ENCODE measurements around the gene RASSF5. TPM values are rescaled to one million over a fixed set of nuclear protein-coding genes. Genes with fewer than 3 reads are reported as not detected.
A peak's percentile ranks its signal among the peaks of the same experiment; 100 is the strongest.

RASSF5 gene
- total RNA-seq, 3 donors from 2014 or later, result 11.0 to 17.0 (median 11.1) TPM

DNA sequence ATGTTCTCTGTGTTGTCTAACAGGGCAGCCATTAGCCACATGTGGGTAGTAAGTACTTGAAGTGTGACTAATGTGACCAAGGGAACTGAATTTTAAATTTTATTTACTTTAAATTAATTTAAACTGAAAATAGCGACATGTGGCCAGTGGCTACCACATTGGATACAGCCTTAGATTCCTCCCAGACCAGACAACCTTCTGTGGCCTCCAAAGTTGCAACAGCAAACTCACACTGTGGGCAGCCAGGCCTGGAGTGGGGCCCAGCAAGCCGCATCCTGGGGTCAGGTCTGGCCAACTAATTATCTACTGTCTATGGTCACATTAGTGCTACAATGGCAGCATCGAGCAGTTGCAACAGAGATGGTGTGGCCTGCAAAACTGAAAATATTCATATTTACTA, 93.2 kb downstream of the RASSF5 start:
- intact Hi-C loops (cut with DNase I; ENCODE audit: low total_unique reads), result no loop called here

DNA sequence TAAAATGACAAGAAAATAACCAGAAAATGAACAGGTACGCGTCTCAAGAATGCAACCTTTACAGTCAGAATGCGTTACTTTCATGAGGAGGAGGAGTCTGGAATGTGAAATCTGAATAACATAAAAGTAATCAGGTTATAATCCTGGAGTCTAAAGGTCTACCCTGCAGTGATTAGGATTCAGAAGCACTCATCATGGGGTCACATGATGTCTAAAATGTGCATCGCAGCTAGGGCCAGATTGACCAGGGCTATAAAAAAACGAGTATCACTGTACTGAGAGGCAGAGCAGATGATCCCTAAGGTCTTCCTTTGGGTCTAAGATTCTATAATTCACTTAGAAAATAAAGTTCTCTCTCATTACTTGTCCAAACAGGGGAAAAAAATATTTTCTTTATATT, 97.5 kb downstream of the RASSF5 start:
- no peaks in the 10 kb centered on the region for H3K4me1 ChIP-seq
- H3K36me3 ChIP-seq, result no peaks in the 10 kb centered on the region
- TF ChIP-seq POLR2AphosphoS5 (IDR thresholded peaks at IDR 0.05) (no peak), POLR2A (IDR thresholded peaks at IDR 0.05) (no peak)
- TF ChIP-seq, protein P1, sequence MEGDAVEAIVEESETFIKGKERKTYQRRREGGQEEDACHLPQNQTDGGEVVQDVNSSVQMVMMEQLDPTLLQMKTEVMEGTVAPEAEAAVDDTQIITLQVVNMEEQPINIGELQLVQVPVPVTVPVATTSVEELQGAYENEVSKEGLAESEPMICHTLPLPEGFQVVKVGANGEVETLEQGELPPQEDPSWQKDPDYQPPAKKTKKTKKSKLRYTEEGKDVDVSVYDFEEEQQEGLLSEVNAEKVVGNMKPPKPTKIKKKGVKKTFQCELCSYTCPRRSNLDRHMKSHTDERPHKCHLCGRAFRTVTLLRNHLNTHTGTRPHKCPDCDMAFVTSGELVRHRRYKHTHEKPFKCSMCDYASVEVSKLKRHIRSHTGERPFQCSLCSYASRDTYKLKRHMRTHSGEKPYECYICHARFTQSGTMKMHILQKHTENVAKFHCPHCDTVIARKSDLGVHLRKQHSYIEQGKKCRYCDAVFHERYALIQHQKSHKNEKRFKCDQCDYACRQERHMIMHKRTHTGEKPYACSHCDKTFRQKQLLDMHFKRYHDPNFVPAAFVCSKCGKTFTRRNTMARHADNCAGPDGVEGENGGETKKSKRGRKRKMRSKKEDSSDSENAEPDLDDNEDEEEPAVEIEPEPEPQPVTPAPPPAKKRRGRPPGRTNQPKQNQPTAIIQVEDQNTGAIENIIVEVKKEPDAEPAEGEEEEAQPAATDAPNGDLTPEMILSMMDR (IDR thresholded peaks at IDR 0.05), result no peak
- no peak overlapping the region for H3K4me3 ChIP-seq
- H3K27ac ChIP-seq, result no peak overlapping the region
- no peak for DNase-seq (ENCODE audit: low spot score in 2 of 2)
- no peaks in the 10 kb centered on the region for H3K27me3 ChIP-seq
- intact Hi-C loops (cut with DNase I; ENCODE audit: low total_unique reads), result loop anchor here (1.0 kb wide), 1 partner anchor 27 kb away; no protein-coding TSS in a partner anchor
- no peaks in the 10 kb centered on the region for H3K9me3 ChIP-seq

More for the DNA sequence above, 93.2 kb downstream of the RASSF5 start:
- Histone ChIP-seq H3K4me1 (no peaks in the 10 kb centered on the region), H3K27me3 (no peaks in the 10 kb centered on the region), H3K27ac (no peak overlapping the region), H3K4me3 (no peak overlapping the region), H3K36me3 (peaks cover 9% of the 10 kb centered on the region), H3K9me3 (no peaks in the 10 kb centered on the region)
- DNase-seq (ENCODE audit: low spot score in 2 of 2), result no peak
- TF ChIP-seq POLR2AphosphoS5 (IDR thresholded peaks at IDR 0.05) (no peak), POLR2A (IDR thresholded peaks at IDR 0.05) (no peak)
- TF ChIP-seq, protein P1 (IDR thresholded peaks at IDR 0.05), result no peak

DNA sequence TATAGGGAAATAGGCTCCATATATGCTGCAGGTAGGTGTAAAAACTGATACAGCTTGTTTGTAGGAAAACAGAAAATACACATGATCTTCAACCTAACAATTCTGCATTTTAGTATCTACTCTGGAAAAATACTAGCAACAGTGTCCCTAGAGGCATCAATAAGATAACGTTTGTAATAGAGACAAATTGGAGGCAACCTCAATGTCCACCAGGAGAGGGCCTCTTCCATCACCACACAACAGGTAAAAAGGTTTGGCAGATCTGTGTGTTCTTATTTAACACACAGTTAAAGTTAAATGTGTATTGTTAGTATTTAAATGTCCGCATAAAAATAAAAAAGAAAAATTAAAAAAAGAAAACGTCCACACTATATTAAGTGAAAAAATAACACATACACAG, 99.5 kb downstream of the RASSF5 start:
- no peaks in the 10 kb centered on the region for H3K36me3 ChIP-seq
- H3K27ac ChIP-seq, result no peak overlapping the region
- intact Hi-C loops (cut with DNase I; ENCODE audit: low total_unique reads), result no loop called here

DNA sequence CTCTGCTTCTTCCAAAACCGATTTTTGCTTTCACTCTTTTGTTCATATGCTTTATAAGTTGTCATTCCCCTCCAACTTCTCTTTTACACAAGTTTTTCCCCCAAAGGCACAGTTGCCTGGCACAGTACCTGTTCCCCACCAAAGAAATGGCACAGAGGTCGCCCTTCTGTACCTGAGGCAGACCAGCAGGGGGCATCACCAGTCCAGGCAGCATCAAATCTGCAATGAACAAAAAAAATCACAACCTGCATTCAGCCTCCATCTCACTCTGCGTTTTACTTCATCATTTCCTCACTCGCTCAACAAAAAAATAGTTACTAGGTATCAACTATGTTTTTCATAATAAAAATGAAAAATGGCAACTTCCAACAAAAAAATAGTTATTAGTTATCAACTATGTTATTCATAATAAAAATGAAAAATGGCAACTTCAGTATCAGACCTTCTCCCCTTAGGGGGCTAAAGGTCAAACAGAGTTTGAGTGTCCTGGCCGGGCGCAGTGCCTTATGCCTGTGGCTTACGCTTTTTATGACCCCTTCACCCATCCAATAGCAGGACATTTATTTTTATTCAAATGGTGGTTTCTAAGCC, 100.9 kb downstream of the RASSF5 start:
- Histone ChIP-seq H3K4me1 (no peaks in the 10 kb centered on the region), H3K36me3 (no peaks in the 10 kb centered on the region), H3K27me3 (no peaks in the 10 kb centered on the region), H3K4me3 (no peak overlapping the region), H3K27ac (no peak overlapping the region), H3K9me3 (no peaks in the 10 kb centered on the region)
- DNase-seq (ENCODE audit: low spot score in 2 of 2), result no peak
- TF ChIP-seq POLR2AphosphoS5 (IDR thresholded peaks at IDR 0.05) (peak in 1 of 3 donors; percentile 27), POLR2A (IDR thresholded peaks at IDR 0.05) (no peak)
- TF ChIP-seq, protein P1 (IDR thresholded peaks at IDR 0.05), result peak in 2 of 3 donors; percentile 16 to 59
- intact Hi-C loops (cut with DNase I; ENCODE audit: low total_unique reads), result no loop called here

More for the DNA sequence above, 99.5 kb downstream of the RASSF5 start:
- H3K4me3 ChIP-seq, result no peak overlapping the region
- no peaks in the 10 kb centered on the region for H3K27me3 ChIP-seq
- no peaks in the 10 kb centered on the region for H3K9me3 ChIP-seq
- H3K4me1 ChIP-seq, result no peaks in the 10 kb centered on the region
- TF ChIP-seq, protein P1 (IDR thresholded peaks at IDR 0.05), result peak in 1 of 3 donors; percentile 25
- no peak for TF ChIP-seq POLR2A (IDR thresholded peaks at IDR 0.05)
- TF ChIP-seq POLR2AphosphoS5 (IDR thresholded peaks at IDR 0.05), result no peak
- no peak for DNase-seq (ENCODE audit: low spot score in 2 of 2)

DNA sequence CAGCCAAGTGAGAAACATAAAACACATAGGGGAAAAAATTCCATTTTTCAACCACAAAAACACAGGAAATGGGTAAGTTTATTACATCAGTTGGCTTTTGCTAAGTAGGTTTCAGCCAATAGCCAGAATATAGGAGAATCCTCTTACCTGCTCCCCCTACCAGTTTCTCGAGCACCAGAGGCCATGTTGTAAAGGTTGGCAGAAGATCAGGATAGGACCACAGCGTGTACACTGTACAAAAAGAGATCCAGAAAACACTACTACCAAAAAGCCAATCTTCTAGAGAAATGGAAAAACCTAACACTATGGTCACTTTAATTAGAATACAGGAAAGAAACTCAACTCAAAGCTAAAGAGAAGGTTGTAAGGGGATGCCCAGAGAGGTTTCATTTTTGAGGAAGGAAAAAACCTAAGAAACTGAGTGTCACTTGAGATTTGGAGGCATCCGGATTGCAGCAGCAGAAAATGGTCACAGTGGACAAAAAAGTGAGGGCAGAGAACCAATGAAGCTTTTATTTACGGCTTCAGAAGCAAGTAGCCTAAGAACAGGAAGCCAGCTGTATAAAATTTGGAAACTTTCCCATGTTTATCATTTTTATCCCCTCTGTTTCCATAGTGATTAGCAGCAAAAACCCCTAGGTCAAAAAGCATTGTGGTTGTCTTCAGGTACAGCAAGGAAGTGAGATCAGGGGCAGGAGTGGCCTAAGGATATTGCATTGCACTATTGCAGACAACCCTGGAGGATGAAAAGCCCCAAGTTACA, 102.1 kb downstream of the RASSF5 start:
- no peaks in the 10 kb centered on the region for H3K36me3 ChIP-seq

More for the DNA sequence above, 102.1 kb downstream of the RASSF5 start:
- no peak for DNase-seq (ENCODE audit: low spot score in 2 of 2)
- intact Hi-C loops (cut with DNase I; ENCODE audit: low total_unique reads), result no loop called here
- H3K9me3 ChIP-seq, result no peaks in the 10 kb centered on the region
- TF ChIP-seq POLR2AphosphoS5 (IDR thresholded peaks at IDR 0.05), result no peak
- TF ChIP-seq, protein P1 (IDR thresholded peaks at IDR 0.05), result no peak
- no peak for TF ChIP-seq POLR2A (IDR thresholded peaks at IDR 0.05)
- no peak overlapping the region for H3K27ac ChIP-seq
- no peaks in the 10 kb centered on the region for H3K4me1 ChIP-seq
- H3K4me3 ChIP-seq, result no peak overlapping the region
- no peaks in the 10 kb centered on the region for H3K27me3 ChIP-seq
